K562 (cell line): ENCODE measurements around the gene SGMS1. TPM values are rescaled to one million over a fixed set of nuclear protein-coding genes. Genes with fewer than 3 reads are reported as not detected.
A peak's percentile ranks its signal among the peaks of the same experiment; 100 is the strongest.

ENCODE experiments used
- ARNT ChIP-seq, 2 experiments: fragments of 450-650 bp; IDR thresholded peaks; 2 replicates each; pipeline ENCODE4 v1.6.1; 2016; ENCODE audit warnings: mild to moderate bottlenecking in 1 of 2
- CCNT2 ChIP-seq: IDR thresholded peaks from 2 replicates; pipeline ENCODE4 v1.6.1; 2011; ENCODE audit warnings: borderline replicate concordance, low read depth, mild to moderate bottlenecking, moderate library complexity, mixed read lengths, low read length; ENCODE audit not compliant: insufficient read length; ENCODE audit errors: extremely low read depth
- DPF2 ChIP-seq: fragments of 450-650 bp; IDR thresholded peaks from 2 replicates; pipeline ENCODE4 v1.6.1; 2016
- GATAD2B ChIP-seq: fragments of 450-650 bp; IDR thresholded peaks from 2 replicates; pipeline ENCODE4 v1.6.1; 2017; ENCODE audit warnings: mild to moderate bottlenecking, borderline replicate concordance
- GTF3C2 ChIP-seq: IDR thresholded peaks from 3 replicates; pipeline ENCODE4 v1.6.1; 2011; ENCODE audit warnings: borderline replicate concordance, mild to moderate bottlenecking, moderate library complexity; ENCODE audit not compliant: insufficient read length; ENCODE audit errors: extremely low read depth
- RREB1 ChIP-seq: fragments of 250-450 bp; sonication (Bioruptor Pico); IDR thresholded peaks from 2 replicates; pipeline ENCODE4 v1.4.0; 2020
- SREBF1 ChIP-seq: fragments of 150-350 bp; IDR thresholded peaks from 2 replicates; pipeline ENCODE4 v1.6.1; 2014; ENCODE audit warnings: antibody characterized with exemption, low read depth, low read length, borderline replicate concordance
- ZNF165 ChIP-seq: fragments of 250-450 bp; sonication (Bioruptor Pico); IDR thresholded peaks from 2 replicates; pipeline ENCODE4 v1.4.0; 2020; ENCODE audit warnings: borderline replicate concordance
- ZNF224 ChIP-seq: sonication (generic); formaldehyde crosslinking; IDR thresholded peaks from 2 replicates; pipeline ENCODE4 v1.8.0; 2022; ENCODE audit warnings: mild to moderate bottlenecking, missing genetic modification reagents
- ZNF551 ChIP-seq: fragments of 250-450 bp; sonication (Bioruptor Pico); IDR thresholded peaks from 2 replicates; pipeline ENCODE4 v1.5.0; 2021; ENCODE audit warnings: mild to moderate bottlenecking, moderate library complexity
- polyA plus RNA-seq, 8 experiments: library from polyadenylated mRNA; depleted of rRNA in 4 of 8; stranded (reverse) in 5 of 8; unstranded in 3 of 8; fragments of >200 nt; fragmentation: Nextera tagmentation in 2 of 8; fragmentation: Illumina TruSeq in 1 of 8; extraction: Ambion mirVana in 2 of 8; extraction: Trizol in 1 of 8; gene quantifications; 2 replicates each; pipeline versions ENCODE4 v1.2.1 to v1.2.3, GENCODE V29; 2011 to 2014; ENCODE audit warnings: inconsistent platforms in 1 of 8, missing spikeins in 1 of 8
- total RNA-seq, 7 experiments: library from RNA; depleted of rRNA in 6 of 7; stranded (reverse); fragments of >200 nt in 6 of 7; fragmentation: Illumina TruSeq in 2 of 7; extraction: Trizol in 2 of 7; gene quantifications; 2 replicates each; pipeline versions ENCODE4 v1.2.1 to v1.2.3, GENCODE V29; 2011 to 2021; ENCODE audit warnings: low replicate concordance in 1 of 7
- TF ChIP-seq, protein P1 (sequence below), 2 experiments: IDR thresholded peaks; 2 replicates each; pipeline ENCODE4 v1.6.1; 2012; ENCODE audit warnings: improper control_type of control experiment in 2 of 2, low read depth in 2 of 2, low read length in 2 of 2, borderline replicate concordance in 1 of 2
- TF ChIP-seq, protein P2 (sequence below): fragments of 450-650 bp; IDR thresholded peaks from 2 replicates; pipeline ENCODE4 v1.6.1; 2016; ENCODE audit warnings: mild to moderate bottlenecking

SGMS1 gene
- total and polyA plus RNA-seq, 9 of the 15 experiments (the other 6 are each of a cell fraction or from before 2014, with no cell fraction given): 22.6 to 232 (median 82.2) TPM

DNA sequence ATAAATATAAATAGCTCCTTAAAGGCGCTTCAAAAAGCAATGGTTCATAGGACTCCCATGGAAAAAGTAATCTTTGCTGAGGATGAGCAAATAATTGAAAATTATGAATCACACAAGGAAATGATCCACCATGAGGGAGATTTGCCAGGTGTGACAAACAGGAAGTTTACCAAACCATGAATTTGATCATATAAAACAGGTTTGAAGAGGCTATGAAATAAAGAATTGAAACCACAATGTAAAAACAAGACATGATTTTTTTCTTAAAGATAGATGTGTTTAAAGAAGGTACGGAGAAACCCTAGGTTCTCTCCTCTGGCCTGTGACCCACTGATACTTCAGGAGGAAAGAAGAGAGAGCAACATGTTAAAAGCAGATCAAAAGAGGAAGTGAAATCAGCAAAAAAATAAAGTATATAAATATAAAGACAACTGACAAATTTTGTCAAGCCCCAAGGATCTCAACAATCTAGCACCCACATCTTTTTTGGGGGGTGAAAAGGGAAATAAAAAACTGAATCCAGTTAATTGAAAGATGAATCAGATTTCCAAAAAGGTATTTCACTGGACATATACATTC, 261.1 kb downstream of the SGMS1 start (continued):
- TF ChIP-seq RREB1 (no peak), CCNT2 (no peak), GATAD2B (0 out of 2 replicates have a peak, but pooled peaks have one; percentile 13), DPF2 (peak; percentile 47; the same call in 1 of the 2 replicates), ARNT (IDR thresholded peaks at IDR 0.05) (no peak), ZNF165 (no peak), GTF3C2 (no peak), ZNF224 (CRISPR knock-in tag) (no peak), ZNF551 (no peak), SREBF1 (no peak)
- TF ChIP-seq, protein P1, sequence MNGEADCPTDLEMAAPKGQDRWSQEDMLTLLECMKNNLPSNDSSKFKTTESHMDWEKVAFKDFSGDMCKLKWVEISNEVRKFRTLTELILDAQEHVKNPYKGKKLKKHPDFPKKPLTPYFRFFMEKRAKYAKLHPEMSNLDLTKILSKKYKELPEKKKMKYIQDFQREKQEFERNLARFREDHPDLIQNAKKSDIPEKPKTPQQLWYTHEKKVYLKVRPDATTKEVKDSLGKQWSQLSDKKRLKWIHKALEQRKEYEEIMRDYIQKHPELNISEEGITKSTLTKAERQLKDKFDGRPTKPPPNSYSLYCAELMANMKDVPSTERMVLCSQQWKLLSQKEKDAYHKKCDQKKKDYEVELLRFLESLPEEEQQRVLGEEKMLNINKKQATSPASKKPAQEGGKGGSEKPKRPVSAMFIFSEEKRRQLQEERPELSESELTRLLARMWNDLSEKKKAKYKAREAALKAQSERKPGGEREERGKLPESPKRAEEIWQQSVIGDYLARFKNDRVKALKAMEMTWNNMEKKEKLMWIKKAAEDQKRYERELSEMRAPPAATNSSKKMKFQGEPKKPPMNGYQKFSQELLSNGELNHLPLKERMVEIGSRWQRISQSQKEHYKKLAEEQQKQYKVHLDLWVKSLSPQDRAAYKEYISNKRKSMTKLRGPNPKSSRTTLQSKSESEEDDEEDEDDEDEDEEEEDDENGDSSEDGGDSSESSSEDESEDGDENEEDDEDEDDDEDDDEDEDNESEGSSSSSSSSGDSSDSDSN (IDR thresholded peaks at IDR 0.05; ENCODE audit: borderline replicate concordance in 1 of 2, low read depth in 2 of 2, low read length in 2 of 2): no peak
- TF ChIP-seq, protein P2, sequence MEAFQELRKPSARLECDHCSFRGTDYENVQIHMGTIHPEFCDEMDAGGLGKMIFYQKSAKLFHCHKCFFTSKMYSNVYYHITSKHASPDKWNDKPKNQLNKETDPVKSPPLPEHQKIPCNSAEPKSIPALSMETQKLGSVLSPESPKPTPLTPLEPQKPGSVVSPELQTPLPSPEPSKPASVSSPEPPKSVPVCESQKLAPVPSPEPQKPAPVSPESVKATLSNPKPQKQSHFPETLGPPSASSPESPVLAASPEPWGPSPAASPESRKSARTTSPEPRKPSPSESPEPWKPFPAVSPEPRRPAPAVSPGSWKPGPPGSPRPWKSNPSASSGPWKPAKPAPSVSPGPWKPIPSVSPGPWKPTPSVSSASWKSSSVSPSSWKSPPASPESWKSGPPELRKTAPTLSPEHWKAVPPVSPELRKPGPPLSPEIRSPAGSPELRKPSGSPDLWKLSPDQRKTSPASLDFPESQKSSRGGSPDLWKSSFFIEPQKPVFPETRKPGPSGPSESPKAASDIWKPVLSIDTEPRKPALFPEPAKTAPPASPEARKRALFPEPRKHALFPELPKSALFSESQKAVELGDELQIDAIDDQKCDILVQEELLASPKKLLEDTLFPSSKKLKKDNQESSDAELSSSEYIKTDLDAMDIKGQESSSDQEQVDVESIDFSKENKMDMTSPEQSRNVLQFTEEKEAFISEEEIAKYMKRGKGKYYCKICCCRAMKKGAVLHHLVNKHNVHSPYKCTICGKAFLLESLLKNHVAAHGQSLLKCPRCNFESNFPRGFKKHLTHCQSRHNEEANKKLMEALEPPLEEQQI: no peak
